Measurements from ENCODE around the gene DHODH. TPM values are rescaled to one million over a fixed set of nuclear protein-coding genes. Genes with fewer than 3 reads are reported as not detected.

The DHODH gene
- total and polyA plus RNA-seq, 2 donors (not counting 1 experiment from before 2014, with no cell fraction given): 7.4 to 11.3 TPM

DNA sequence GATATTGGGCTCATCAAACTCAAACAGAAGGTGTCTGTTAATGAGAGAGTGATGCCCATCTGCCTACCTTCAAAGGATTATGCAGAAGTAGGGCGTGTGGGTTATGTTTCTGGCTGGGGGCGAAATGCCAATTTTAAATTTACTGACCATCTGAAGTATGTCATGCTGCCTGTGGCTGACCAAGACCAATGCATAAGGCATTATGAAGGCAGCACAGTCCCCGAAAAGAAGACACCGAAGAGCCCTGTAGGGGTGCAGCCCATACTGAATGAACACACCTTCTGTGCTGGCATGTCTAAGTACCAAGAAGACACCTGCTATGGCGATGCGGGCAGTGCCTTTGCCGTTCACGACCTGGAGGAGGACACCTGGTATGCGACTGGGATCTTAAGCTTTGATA is 51.9 kb downstream of the DHODH start:
- no peaks in the 10 kb centered on the region for H4K20me1 ChIP-seq (ENCODE audit: control insufficient read depth, insufficient read depth, low read length, poor library complexity, severe bottlenecking)
- H3K9ac ChIP-seq (ENCODE audit: low read length): no peak overlapping the region
- H3K4me1 Mint-ChIP-seq: no peaks in the 10 kb centered on the region
- no peaks in the 10 kb centered on the region for H3K27me3 Mint-ChIP-seq
- no peaks in the 10 kb centered on the region for H3K9me3 Mint-ChIP-seq (ENCODE audit: insufficient read depth)
- H3K27me3 ChIP-seq (replicated peaks in 1 of 4; ENCODE audit: control extremely low read depth in 1 of 4, control insufficient read depth in 3 of 4, insufficient read depth in 4 of 4, low read length in 3 of 4): no peaks in the 10 kb centered on the region
- peaks cover 0 to 4% of the 10 kb centered on the region in 2 experiments for H3K36me3 ChIP-seq (replicated peaks in 1 of 2; ENCODE audit: control extremely low read depth in 1 of 2, control insufficient read depth in 1 of 2, extremely low read depth in 1 of 2, insufficient read depth in 2 of 2, low read length in 1 of 2)
- no peak overlapping the region for H3K4me3 ChIP-seq (ENCODE audit: control extremely low read depth in 1 of 5, extremely low read depth in 1 of 5, insufficient read depth in 1 of 5, low read depth in 2 of 5, low read length in 4 of 5)
- no peak overlapping the region for H3K4me2 ChIP-seq (replicated peaks; ENCODE audit: low read depth, low read length, poor library complexity, severe bottlenecking)
- H3K79me2 ChIP-seq (ENCODE audit: control insufficient read depth, insufficient read depth, low read length): no peaks in the 10 kb centered on the region
- TF ChIP-seq, protein P1, sequence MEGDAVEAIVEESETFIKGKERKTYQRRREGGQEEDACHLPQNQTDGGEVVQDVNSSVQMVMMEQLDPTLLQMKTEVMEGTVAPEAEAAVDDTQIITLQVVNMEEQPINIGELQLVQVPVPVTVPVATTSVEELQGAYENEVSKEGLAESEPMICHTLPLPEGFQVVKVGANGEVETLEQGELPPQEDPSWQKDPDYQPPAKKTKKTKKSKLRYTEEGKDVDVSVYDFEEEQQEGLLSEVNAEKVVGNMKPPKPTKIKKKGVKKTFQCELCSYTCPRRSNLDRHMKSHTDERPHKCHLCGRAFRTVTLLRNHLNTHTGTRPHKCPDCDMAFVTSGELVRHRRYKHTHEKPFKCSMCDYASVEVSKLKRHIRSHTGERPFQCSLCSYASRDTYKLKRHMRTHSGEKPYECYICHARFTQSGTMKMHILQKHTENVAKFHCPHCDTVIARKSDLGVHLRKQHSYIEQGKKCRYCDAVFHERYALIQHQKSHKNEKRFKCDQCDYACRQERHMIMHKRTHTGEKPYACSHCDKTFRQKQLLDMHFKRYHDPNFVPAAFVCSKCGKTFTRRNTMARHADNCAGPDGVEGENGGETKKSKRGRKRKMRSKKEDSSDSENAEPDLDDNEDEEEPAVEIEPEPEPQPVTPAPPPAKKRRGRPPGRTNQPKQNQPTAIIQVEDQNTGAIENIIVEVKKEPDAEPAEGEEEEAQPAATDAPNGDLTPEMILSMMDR (IDR thresholded peaks at IDR 0.05): no peak
- TF ChIP-seq EZH2 (IDR thresholded peaks at IDR 0.05; ENCODE audit: borderline replicate concordance, insufficient read depth, low read depth, low read length, poor library complexity, severe bottlenecking): no peak
- no peak for ATAC-seq (ENCODE audit: low read depth)
- H3K27ac Mint-ChIP-seq: no peak overlapping the region
- no peaks in the 10 kb centered on the region for H3K9me3 ChIP-seq (ENCODE audit: control extremely low read depth in 1 of 3, control insufficient read depth in 2 of 3, insufficient read depth in 1 of 3, low read length in 2 of 3)
- POLR2A ChIA-PET: no interaction called here
- no peak overlapping the region for H2AFZ ChIP-seq (ENCODE audit: insufficient read depth, low read depth, low read length, poor library complexity, severe bottlenecking)
- DNase-seq: no peak
- intact Hi-C loops (cut with micrococcal nuclease): no loop called here
- H3K27ac ChIP-seq (ENCODE audit: low read length in 2 of 2): no peak overlapping the region
- no peaks in the 10 kb centered on the region for H3K4me1 ChIP-seq (ENCODE audit: control insufficient read depth in 2 of 2, insufficient read depth in 2 of 2, low read length in 2 of 2)
- no peak overlapping the region for H3K4me3 Mint-ChIP-seq
- CTCF ChIA-PET: no interaction called here
- WGBS (ENCODE audit: insufficient coverage): 95% methylated on average over 9 of the region's 9 CpGs

- H3K4me3 ChIP-seq (ENCODE audit: control extremely low read depth in 1 of 5, extremely low read depth in 1 of 5, insufficient read depth in 1 of 5, low read depth in 2 of 5, low read length in 4 of 5): no peak overlapping the region
- intact Hi-C loops (cut with micrococcal nuclease): no loop called here
- Mint-ChIP-seq H3K4me1 (no peaks in the 10 kb centered on the region), H3K27me3 (no peaks in the 10 kb centered on the region), H3K27ac (no peak overlapping the region), H3K4me3 (no peak overlapping the region), H3K9me3 (ENCODE audit: insufficient read depth) (no peaks in the 10 kb centered on the region)
- no peak overlapping the region for H2AFZ ChIP-seq (ENCODE audit: insufficient read depth, low read depth, low read length, poor library complexity, severe bottlenecking)
- no peaks in the 10 kb centered on the region for H3K9me3 ChIP-seq (ENCODE audit: control extremely low read depth in 1 of 3, control insufficient read depth in 2 of 3, insufficient read depth in 1 of 3, low read length in 2 of 3)
- H4K20me1 ChIP-seq (ENCODE audit: control insufficient read depth, insufficient read depth, low read length, poor library complexity, severe bottlenecking): no peaks in the 10 kb centered on the region
- no peaks in the 10 kb centered on the region for H3K4me1 ChIP-seq (ENCODE audit: control insufficient read depth in 2 of 2, insufficient read depth in 2 of 2, low read length in 2 of 2)
- POLR2A ChIA-PET: no interaction called here
- DNase-seq (no peak), ATAC-seq (ENCODE audit: low read depth) (no peak)
- H3K27me3 ChIP-seq (replicated peaks in 1 of 4; ENCODE audit: control extremely low read depth in 1 of 4, control insufficient read depth in 3 of 4, insufficient read depth in 4 of 4, low read length in 3 of 4): no peaks in the 10 kb centered on the region
- no CpG with 5 or more reads among the region's 1 CpG for WGBS (ENCODE audit: insufficient coverage)
- no peak overlapping the region for H3K4me2 ChIP-seq (replicated peaks; ENCODE audit: low read depth, low read length, poor library complexity, severe bottlenecking)
- CTCF ChIA-PET: no interaction called here
- H3K27ac ChIP-seq (ENCODE audit: low read length in 2 of 2): no peak overlapping the region
- no peak for TF ChIP-seq EZH2 (IDR thresholded peaks at IDR 0.05; ENCODE audit: borderline replicate concordance, insufficient read depth, low read depth, low read length, poor library complexity, severe bottlenecking)
- TF ChIP-seq, protein P1 (IDR thresholded peaks at IDR 0.05): no peak
- no peak overlapping the region for H3K9ac ChIP-seq (ENCODE audit: low read length)
- no peaks in the 10 kb centered on the region for H3K79me2 ChIP-seq (ENCODE audit: control insufficient read depth, insufficient read depth, low read length)
- peaks cover 0 to 4% of the 10 kb centered on the region in 2 experiments for H3K36me3 ChIP-seq (replicated peaks in 1 of 2; ENCODE audit: control extremely low read depth in 1 of 2, control insufficient read depth in 1 of 2, extremely low read depth in 1 of 2, insufficient read depth in 2 of 2, low read length in 1 of 2)
Observed at GRCh38 chr16:72061564-72061963, 53.0 kb downstream of the DHODH start.

Measured in B cell (primary cell).